Trophoblast cell (in vitro differentiated cells and primary cell): ENCODE results near the gene ADK.
"Not testable (repeated sequence)": the region's sequence is repeated elsewhere in the genome, so short reads cannot be mapped to it uniquely, and the experiment has no call there.

Experiments
- DNase-seq, 2 donors: peaks; one replicate each; pipeline ENCODE4 v3.0.0-alpha.2; 2016
- H2AFZ ChIP-seq: 2 replicates; pipeline ENCODE4 v1.6.1; 2013; ENCODE audit warnings: low read length, moderate library complexity, mild to moderate bottlenecking; ENCODE audit not compliant: insufficient read depth, poor library complexity
- H2AK5ac ChIP-seq: 2 replicates; pipeline ENCODE4 v1.6.1; 2013; ENCODE audit warnings: mild to moderate bottlenecking, low read length
- H2BK120ac ChIP-seq: 2 replicates; pipeline ENCODE4 v1.6.1; 2013; ENCODE audit warnings: low read length, mild to moderate bottlenecking, moderate library complexity; ENCODE audit not compliant: insufficient read depth, poor library complexity
- H2BK12ac ChIP-seq: 2 replicates; pipeline ENCODE4 v1.6.1; 2013; ENCODE audit warnings: mild to moderate bottlenecking, low read length, moderate library complexity
- H2BK5ac ChIP-seq: 2 replicates; pipeline ENCODE4 v1.6.1; 2013; ENCODE audit warnings: low read length, low read depth, moderate library complexity, mild to moderate bottlenecking; ENCODE audit not compliant: poor library complexity
- H3K14ac ChIP-seq: 2 replicates; pipeline ENCODE4 v1.6.1; 2013; ENCODE audit warnings: mild to moderate bottlenecking, low read length
- H3K18ac ChIP-seq: 2 replicates; pipeline ENCODE4 v1.6.1; 2013; ENCODE audit warnings: mild to moderate bottlenecking, low read length
- H3K23ac ChIP-seq: 2 replicates; pipeline ENCODE4 v1.6.1; 2013; ENCODE audit warnings: low read length
- H3K27ac ChIP-seq: 2 replicates; pipeline ENCODE4 v1.5.1; 2013; ENCODE audit warnings: low read depth, mild to moderate bottlenecking, inconsistent platforms, low read length, moderate library complexity
- H3K27me3 ChIP-seq: 2 replicates; pipeline ENCODE4 v1.6.1; 2013; ENCODE audit warnings: inconsistent platforms, mild to moderate bottlenecking, low read length, moderate library complexity; ENCODE audit not compliant: insufficient read depth
- H3K36me3 ChIP-seq, 2 experiments: 1 replicate in 1 of 2; 2 replicates in 1 of 2; pipeline ENCODE4 v1.6.1; 2013; ENCODE audit warnings: low read length in 2 of 2, mild to moderate bottlenecking in 2 of 2, moderate library complexity in 1 of 2; ENCODE audit not compliant: insufficient read depth in 2 of 2, control insufficient read depth in 1 of 2
- H3K4ac ChIP-seq: 2 replicates; pipeline ENCODE4 v1.6.1; 2013; ENCODE audit warnings: low read depth, mild to moderate bottlenecking, low read length, moderate library complexity
- H3K4me1 ChIP-seq, 2 experiments: 1 replicate in 1 of 2; 2 replicates in 1 of 2; pipeline ENCODE4 v1.6.1; 2013; ENCODE audit warnings: low read length in 2 of 2, mild to moderate bottlenecking in 2 of 2, moderate library complexity in 1 of 2; ENCODE audit not compliant: insufficient read depth in 2 of 2, control insufficient read depth in 1 of 2
- H3K4me2 ChIP-seq: 2 replicates; pipeline ENCODE4 v1.6.1; 2013; ENCODE audit warnings: inconsistent platforms, mild to moderate bottlenecking, low read length, moderate library complexity
- H3K4me3 ChIP-seq: 2 replicates; pipeline ENCODE4 v1.5.1; 2013; ENCODE audit warnings: mild to moderate bottlenecking, low read depth, low read length, inconsistent platforms
- H3K79me1 ChIP-seq: one replicate; pipeline ENCODE4 v1.6.1; 2013; ENCODE audit warnings: low read length
- H3K79me2 ChIP-seq: 2 replicates; pipeline ENCODE4 v1.6.1; 2013; ENCODE audit warnings: low read length, mild to moderate bottlenecking; ENCODE audit not compliant: control insufficient read depth, insufficient read depth, poor library complexity
- H3K9ac ChIP-seq: 2 replicates; pipeline ENCODE4 v1.6.1; 2013; ENCODE audit warnings: mild to moderate bottlenecking, low read length
- H3K9me3 ChIP-seq: 2 replicates; pipeline ENCODE4 v1.6.1; 2013; ENCODE audit warnings: low read depth, mild to moderate bottlenecking, control low read depth, inconsistent platforms, low read length; ENCODE audit not compliant: insufficient read depth
- H4K12ac ChIP-seq: 2 replicates; pipeline ENCODE4 v1.6.1; 2013; ENCODE audit warnings: low read depth, mild to moderate bottlenecking, low read length, moderate library complexity
- H4K8ac ChIP-seq: 2 replicates; pipeline ENCODE4 v1.6.1; 2013; ENCODE audit warnings: low read depth, mild to moderate bottlenecking, low read length, moderate library complexity
- H4K91ac ChIP-seq: one replicate; pipeline ENCODE4 v1.6.1; 2013; ENCODE audit warnings: low read depth, mild to moderate bottlenecking, low read length, moderate library complexity
- WGBS: extraction: QIAGEN DNeasy Blood & Tissue Kit; methylation state at CpG from one replicate; pipeline ENCODE4 v1.1.7; 2013; ENCODE audit warnings: missing lambda C conversion rate; ENCODE audit not compliant: insufficient read length, insufficient coverage; ENCODE audit errors: extremely low coverage; 5-methylcytosine and 5-hydroxymethylcytosine counted together

The ADK gene

DNA sequence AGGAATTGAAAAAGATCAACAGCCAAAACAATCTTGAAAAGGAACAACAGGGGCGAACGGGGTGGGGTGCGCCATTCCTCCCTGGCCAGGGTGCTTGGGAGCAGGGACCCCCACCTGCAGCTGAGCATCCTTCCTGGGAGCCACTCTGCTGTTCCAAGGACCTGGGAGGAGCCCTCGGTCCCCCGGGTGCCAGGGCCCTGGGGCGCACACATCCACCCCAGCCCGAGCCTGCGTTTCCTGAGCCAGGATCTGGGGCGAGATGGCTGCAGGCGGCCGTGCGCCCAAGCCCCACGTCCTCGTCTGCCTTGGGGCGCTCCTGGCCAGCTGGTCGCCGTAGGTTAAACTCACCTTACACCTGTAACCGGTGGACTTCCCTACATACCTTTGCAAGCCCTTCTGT, 11.0 kb upstream of the ADK start:
- no peak overlapping the region for H2AK5ac ChIP-seq
- no peak overlapping the region for H2BK12ac ChIP-seq
- H3K4ac ChIP-seq, result peak overlapping the region; percentile 3
- H3K9ac ChIP-seq, result no peak overlapping the region
- no peak overlapping the region for H2BK120ac ChIP-seq
- DNase-seq, result no peak
- no peak overlapping the region for H4K91ac ChIP-seq
- H3K23ac ChIP-seq, result no peak overlapping the region
- no peak overlapping the region for H2BK5ac ChIP-seq
- no peaks in the 10 kb centered on the region for H3K4me1 ChIP-seq
- H3K14ac ChIP-seq, result no peak overlapping the region
- no peaks in the 10 kb centered on the region for H3K79me1 ChIP-seq
- no peak overlapping the region for H4K8ac ChIP-seq
- no peak overlapping the region for H3K27ac ChIP-seq
- WGBS, result no CpG with 5 or more reads among the region's 18 CpGs
- no peaks in the 10 kb centered on the region for H3K27me3 ChIP-seq
- H2AFZ ChIP-seq, result no peak overlapping the region
- no peak overlapping the region for H3K4me2 ChIP-seq
- H3K9me3 ChIP-seq, result no peaks in the 10 kb centered on the region
- no peak overlapping the region for H3K4me3 ChIP-seq
- H3K18ac ChIP-seq, result peak overlapping the region; percentile 18
- H3K36me3 ChIP-seq, result peaks cover 8 to 13% of the 10 kb centered on the region in 2 experiments
- no peak overlapping the region for H4K12ac ChIP-seq
- H3K79me2 ChIP-seq, result no peaks in the 10 kb centered on the region

DNA sequence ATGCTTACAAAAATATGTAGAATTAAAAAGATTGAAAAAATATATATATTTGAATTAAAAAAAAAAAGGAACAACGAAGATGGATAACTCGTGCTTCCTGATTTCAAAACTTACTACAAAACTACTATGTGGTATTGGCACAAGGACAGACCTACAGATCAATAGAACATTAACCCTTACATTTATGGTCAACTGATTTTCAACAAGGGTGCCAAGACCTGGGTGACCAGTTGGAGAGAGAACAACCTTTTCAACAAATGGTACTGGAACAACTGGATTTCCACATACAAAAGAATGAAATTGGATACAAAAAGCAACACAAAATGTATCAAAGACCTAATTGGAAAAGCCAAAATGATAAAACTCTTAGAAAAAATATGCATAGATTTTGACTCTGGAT, 10.5 kb upstream of the ADK start:
- Histone ChIP-seq H3K27ac (no peak overlapping the region), H3K27me3 (no peaks in the 10 kb centered on the region)

DNA sequence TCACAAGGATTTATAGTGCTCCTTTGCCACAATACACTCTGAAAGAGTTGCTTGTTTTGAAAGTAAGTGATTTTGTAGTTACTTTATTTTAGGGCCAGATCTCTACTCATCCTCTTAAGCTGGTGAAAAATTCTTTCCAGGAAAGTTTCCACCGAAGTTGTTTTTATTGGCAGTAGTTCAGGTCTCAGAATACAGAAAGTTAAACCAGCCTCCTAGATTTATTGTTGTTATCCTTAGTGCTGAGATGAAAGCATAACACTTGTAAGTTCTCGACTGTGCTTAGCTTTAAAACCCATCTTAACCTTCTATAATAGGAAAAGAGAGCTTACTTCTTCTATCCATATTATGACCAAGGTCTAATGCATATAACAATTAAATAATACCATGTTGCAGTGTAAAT, 5.9 kb upstream of the ADK start:
- Histone ChIP-seq H3K14ac (no peak overlapping the region), H3K4me1 (no peaks in the 10 kb centered on the region), H2AK5ac (no peak overlapping the region), H3K9me3 (no peaks in the 10 kb centered on the region), H3K4me3 (no peak overlapping the region), H3K4me2 (no peak overlapping the region), H2BK120ac (no peak overlapping the region), H3K36me3 (peaks cover 2 to 5% of the 10 kb centered on the region in 2 experiments), H3K27ac (no peak overlapping the region), H2BK5ac (no peak overlapping the region), H4K8ac (no peak overlapping the region), H3K79me2 (peaks cover 1% of the 10 kb centered on the region), H4K91ac (no peak overlapping the region), H3K9ac (no peak overlapping the region), H3K23ac (no peak overlapping the region), H2AFZ (no peak overlapping the region), H3K4ac (no peak overlapping the region), H3K27me3 (no peaks in the 10 kb centered on the region), H4K12ac (no peak overlapping the region), H3K18ac (no peak overlapping the region), H3K79me1 (peaks cover under 1% of the 10 kb centered on the region), H2BK12ac (no peak overlapping the region)
- no CpG with 5 or more reads among the region's 2 CpGs for WGBS
- DNase-seq, result no peak

More for the DNA sequence above, 10.5 kb upstream of the ADK start:
- no peak overlapping the region for H2AK5ac ChIP-seq
- H3K79me2 ChIP-seq, result no peaks in the 10 kb centered on the region
- no peak overlapping the region for H4K91ac ChIP-seq
- H2BK120ac ChIP-seq, result no peak overlapping the region
- no peak overlapping the region for H3K23ac ChIP-seq
- no peak overlapping the region for H3K18ac ChIP-seq
- peaks cover 8 to 13% of the 10 kb centered on the region in 2 experiments for H3K36me3 ChIP-seq
- no peaks in the 10 kb centered on the region for H3K9me3 ChIP-seq
- H2BK5ac ChIP-seq, result no peak overlapping the region
- H2AFZ ChIP-seq, result no peak overlapping the region
- no peak overlapping the region for H4K12ac ChIP-seq
- no CpG with 5 or more reads among the region's 2 CpGs for WGBS
- no peak for DNase-seq
- H3K9ac ChIP-seq, result no peak overlapping the region
- H4K8ac ChIP-seq, result no peak overlapping the region
- no peak overlapping the region for H2BK12ac ChIP-seq
- H3K4me2 ChIP-seq, result no peak overlapping the region
- no peaks in the 10 kb centered on the region for H3K4me1 ChIP-seq
- H3K4ac ChIP-seq, result no peak overlapping the region
- H3K14ac ChIP-seq, result no peak overlapping the region
- no peaks in the 10 kb centered on the region for H3K79me1 ChIP-seq
- H3K4me3 ChIP-seq, result no peak overlapping the region

DNA sequence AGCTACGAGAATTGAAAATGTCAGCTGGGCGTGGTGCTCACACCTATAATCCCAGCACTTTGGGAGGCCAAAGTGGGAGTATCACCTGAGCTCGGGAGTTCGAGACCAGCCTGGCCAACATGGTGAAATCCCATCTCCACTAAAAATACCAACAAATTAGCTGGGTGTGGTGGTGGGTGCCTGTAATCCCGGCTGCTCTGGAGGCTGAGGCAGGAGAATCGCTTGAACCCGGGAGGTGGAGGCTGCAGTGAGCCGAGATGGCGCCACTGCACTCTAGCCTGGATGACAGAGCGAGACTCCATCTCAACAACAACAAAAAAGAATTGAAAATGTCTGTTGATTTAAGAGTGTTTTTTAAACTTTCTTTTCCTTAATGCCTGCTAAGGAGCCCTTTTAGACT, 4.0 kb upstream of the ADK start:
- H3K4ac ChIP-seq, H2AK5ac ChIP-seq, H4K8ac ChIP-seq, H3K27me3 ChIP-seq, H3K4me1 ChIP-seq, H3K9me3 ChIP-seq, H3K36me3 ChIP-seq, H2BK120ac ChIP-seq, H4K12ac ChIP-seq, H3K18ac ChIP-seq, H3K14ac ChIP-seq, H4K91ac ChIP-seq, H3K4me3 ChIP-seq, DNase-seq, H3K27ac ChIP-seq, H3K23ac ChIP-seq, H2BK12ac ChIP-seq, H3K4me2 ChIP-seq, H3K9ac ChIP-seq, H2BK5ac ChIP-seq, H3K79me1 ChIP-seq, H2AFZ ChIP-seq: not testable (repeated sequence)
- peaks cover 11% of the 10 kb centered on the region for H3K79me2 ChIP-seq
- WGBS, result no CpG with 5 or more reads among the region's 10 CpGs
